Peyer's patch (tissue), 4 donors: ENCODE measurements around the gene APOBEC3G. TPM values are rescaled to one million over a fixed set of nuclear protein-coding genes. Genes with fewer than 3 reads are reported as not detected.

Experiments
- DNase-seq, 3 donors: peaks; one replicate each; pipeline ENCODE4 v3.0.0-alpha.2; 2017 to 2019
- H3K27ac ChIP-seq, 4 donors: fragments of 200-600 bp; sonication (generic); one replicate each; pipeline ENCODE4 v1.5.1; 2016 to 2019
- H3K27me3 ChIP-seq, 2 donors: fragments of 200-600 bp; sonication (generic); one replicate each; pipeline ENCODE4 v1.5.1; 2019
- H3K36me3 ChIP-seq, 3 donors: fragments of 200-600 bp; sonication (generic); one replicate each; pipeline ENCODE4 v1.5.1; 2016 to 2019
- H3K4me1 ChIP-seq, 4 donors: fragments of 200-600 bp; sonication (generic); one replicate each; pipeline ENCODE4 v1.5.1; 2016 to 2019
- H3K4me3 ChIP-seq, 4 donors: fragments of 200-600 bp; sonication (generic); 1 replicate in 3 of 4; 2 replicates in 1 of 4; pipeline ENCODE4 v1.5.1; 2016 to 2019; ENCODE audit warnings: mild to moderate bottlenecking in 1 of 4
- H3K9me3 ChIP-seq, 4 donors: fragments of 200-600 bp; sonication (generic); one replicate each; pipeline ENCODE4 v1.5.1; 2016 to 2019; ENCODE audit warnings: mild to moderate bottlenecking in 1 of 4
- POLR2A ChIP-seq, 2 donors: fragments of 450-650 bp; IDR thresholded peaks; one replicate each; pipeline ENCODE4 v1.5.1; 2017; ENCODE audit warnings: antibody characterized with exemption in 2 of 2, mild to moderate bottlenecking in 2 of 2, moderate library complexity in 2 of 2
- total RNA-seq, 4 donors: library from RNA; depleted of rRNA; stranded (reverse); fragments of >200 nt; gene quantifications; one replicate each; pipeline ENCODE4 v1.1.0, GENCODE V29; 2016
- TF ChIP-seq, protein P1 (sequence below), 6 experiments: fragments of 450-650 bp in 4 of 6; fragments of 200-600 bp in 2 of 6; sonication (generic) in 1 of 6; IDR thresholded peaks; one replicate each; pipeline ENCODE4 v1.5.1; 2017 to 2019; ENCODE audit warnings: antibody characterized with exemption in 6 of 6, mild to moderate bottlenecking in 3 of 6, moderate library complexity in 1 of 6

The APOBEC3G gene
- total RNA-seq, 4 donors from 2014 or later, result 2.1 to 8.3 (median 4.7) TPM

DNA sequence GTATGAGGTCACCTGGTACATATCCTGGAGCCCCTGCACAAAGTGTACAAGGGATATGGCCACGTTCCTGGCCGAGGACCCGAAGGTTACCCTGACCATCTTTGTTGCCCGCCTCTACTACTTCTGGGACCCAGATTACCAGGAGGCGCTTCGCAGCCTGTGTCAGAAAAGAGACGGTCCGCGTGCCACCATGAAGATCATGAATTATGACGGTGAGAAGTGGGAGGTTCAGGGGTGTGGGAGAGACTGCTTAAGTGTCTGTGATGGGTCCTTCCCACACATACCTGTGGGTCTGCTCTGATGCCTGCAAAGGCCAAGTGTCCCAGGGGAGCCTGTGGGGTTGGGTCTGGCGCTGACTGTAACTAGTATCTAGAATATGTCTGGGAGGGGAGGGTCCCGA lies 3.9 kb downstream of the APOBEC3G start:
- peaks cover 0 to 11% (median 10%) of the 10 kb centered on the region in 4 donors for H3K4me1 ChIP-seq
- peaks cover 0 to 11% (median 0%) of the 10 kb centered on the region in 3 donors for H3K36me3 ChIP-seq
- H3K27me3 ChIP-seq, result no peaks in the 10 kb centered on the region
- TF ChIP-seq, protein P1, sequence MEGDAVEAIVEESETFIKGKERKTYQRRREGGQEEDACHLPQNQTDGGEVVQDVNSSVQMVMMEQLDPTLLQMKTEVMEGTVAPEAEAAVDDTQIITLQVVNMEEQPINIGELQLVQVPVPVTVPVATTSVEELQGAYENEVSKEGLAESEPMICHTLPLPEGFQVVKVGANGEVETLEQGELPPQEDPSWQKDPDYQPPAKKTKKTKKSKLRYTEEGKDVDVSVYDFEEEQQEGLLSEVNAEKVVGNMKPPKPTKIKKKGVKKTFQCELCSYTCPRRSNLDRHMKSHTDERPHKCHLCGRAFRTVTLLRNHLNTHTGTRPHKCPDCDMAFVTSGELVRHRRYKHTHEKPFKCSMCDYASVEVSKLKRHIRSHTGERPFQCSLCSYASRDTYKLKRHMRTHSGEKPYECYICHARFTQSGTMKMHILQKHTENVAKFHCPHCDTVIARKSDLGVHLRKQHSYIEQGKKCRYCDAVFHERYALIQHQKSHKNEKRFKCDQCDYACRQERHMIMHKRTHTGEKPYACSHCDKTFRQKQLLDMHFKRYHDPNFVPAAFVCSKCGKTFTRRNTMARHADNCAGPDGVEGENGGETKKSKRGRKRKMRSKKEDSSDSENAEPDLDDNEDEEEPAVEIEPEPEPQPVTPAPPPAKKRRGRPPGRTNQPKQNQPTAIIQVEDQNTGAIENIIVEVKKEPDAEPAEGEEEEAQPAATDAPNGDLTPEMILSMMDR (IDR thresholded peaks at IDR 0.05), result no peak
- no peak for TF ChIP-seq POLR2A (IDR thresholded peaks at IDR 0.05)
- no peaks in the 10 kb centered on the region for H3K9me3 ChIP-seq
- H3K4me3 ChIP-seq, result no peak overlapping the region
- no peak overlapping the region for H3K27ac ChIP-seq
- DNase-seq, result peak in 1 of 3 donors; percentile 25

- Histone ChIP-seq H3K4me3 (no peak overlapping the region), H3K27me3 (no peaks in the 10 kb centered on the region), H3K27ac (no peak overlapping the region), H3K9me3 (no peaks in the 10 kb centered on the region), H3K4me1 (peaks cover 0 to 11% (median 10%) of the 10 kb centered on the region in 4 donors), H3K36me3 (peaks cover 0 to 11% (median 0%) of the 10 kb centered on the region in 3 donors)
- DNase-seq, result peak in 1 of 3 donors; percentile 27
- no peak for TF ChIP-seq POLR2A (IDR thresholded peaks at IDR 0.05)
- TF ChIP-seq, protein P1 (IDR thresholded peaks at IDR 0.05), result no peak
Observed at GRCh38 chr22:39081598-39081997, 4.5 kb downstream of the APOBEC3G start.

GRCh38 chr22:39083212-39084165 lies 6.4 kb downstream of the APOBEC3G start:
- Histone ChIP-seq H3K9me3 (no peaks in the 10 kb centered on the region), H3K4me1 (no peaks in the 10 kb centered on the region), H3K4me3 (no peak overlapping the region), H3K27me3 (no peaks in the 10 kb centered on the region), H3K27ac (no peak overlapping the region), H3K36me3 (peaks cover 0 to 11% (median 0%) of the 10 kb centered on the region in 3 donors)
- no peak for DNase-seq
- no peak for TF ChIP-seq POLR2A (IDR thresholded peaks at IDR 0.05)
- TF ChIP-seq, protein P1 (IDR thresholded peaks at IDR 0.05), result no peak

DNA sequence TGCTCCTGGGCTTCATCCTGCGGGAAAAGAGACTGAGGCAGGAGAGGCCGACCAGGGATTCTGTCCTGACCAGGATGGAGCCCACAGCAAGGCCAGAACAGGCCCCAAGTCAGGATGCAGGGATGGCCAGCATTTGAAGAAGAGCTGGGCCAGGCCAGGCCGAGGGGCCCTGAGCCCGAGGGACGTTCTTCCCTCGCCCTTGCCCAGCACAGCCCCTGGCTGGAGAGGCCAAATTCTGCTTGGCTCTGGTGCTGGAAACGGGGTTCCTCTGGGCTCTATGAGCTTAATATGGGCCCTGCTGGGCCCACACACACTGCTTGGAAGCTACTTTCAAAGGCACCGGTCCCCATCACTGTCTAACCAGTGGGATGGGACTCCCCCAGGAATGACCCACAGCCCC lies 7.6 kb downstream of the APOBEC3G start:
- Histone ChIP-seq H3K27me3 (no peaks in the 10 kb centered on the region), H3K36me3 (peaks cover 0 to 11% (median 0%) of the 10 kb centered on the region in 3 donors), H3K4me3 (no peak overlapping the region), H3K9me3 (no peaks in the 10 kb centered on the region), H3K27ac (no peak overlapping the region), H3K4me1 (no peaks in the 10 kb centered on the region)
- no peak for DNase-seq
- TF ChIP-seq POLR2A (IDR thresholded peaks at IDR 0.05), result no peak
- TF ChIP-seq, protein P1 (IDR thresholded peaks at IDR 0.05), result no peak

- Histone ChIP-seq H3K4me1 (peaks cover 0 to 8% (median 0%) of the 10 kb centered on the region in 4 donors), H3K4me3 (no peak overlapping the region), H3K27me3 (no peaks in the 10 kb centered on the region), H3K36me3 (no peaks in the 10 kb centered on the region), H3K9me3 (no peaks in the 10 kb centered on the region), H3K27ac (no peak overlapping the region)
- DNase-seq, result no peak
- TF ChIP-seq POLR2A (IDR thresholded peaks at IDR 0.05), result no peak
- TF ChIP-seq, protein P1 (IDR thresholded peaks at IDR 0.05), result no peak
Observed at GRCh38 chr22:39087098-39087497, 10.0 kb downstream of the APOBEC3G start.
